GM18867 (cell line): ENCODE results near the gene ZP1.

Experiments
- ATAC-seq: cut with Tn5 transposase; IDR thresholded peaks from one replicate; pipeline ENCODE4 v1.9.1; 2021; ENCODE audit warnings: mild to moderate bottlenecking, moderate library complexity; ENCODE audit not compliant: unreplicated experiment

The ZP1 gene

DNA sequence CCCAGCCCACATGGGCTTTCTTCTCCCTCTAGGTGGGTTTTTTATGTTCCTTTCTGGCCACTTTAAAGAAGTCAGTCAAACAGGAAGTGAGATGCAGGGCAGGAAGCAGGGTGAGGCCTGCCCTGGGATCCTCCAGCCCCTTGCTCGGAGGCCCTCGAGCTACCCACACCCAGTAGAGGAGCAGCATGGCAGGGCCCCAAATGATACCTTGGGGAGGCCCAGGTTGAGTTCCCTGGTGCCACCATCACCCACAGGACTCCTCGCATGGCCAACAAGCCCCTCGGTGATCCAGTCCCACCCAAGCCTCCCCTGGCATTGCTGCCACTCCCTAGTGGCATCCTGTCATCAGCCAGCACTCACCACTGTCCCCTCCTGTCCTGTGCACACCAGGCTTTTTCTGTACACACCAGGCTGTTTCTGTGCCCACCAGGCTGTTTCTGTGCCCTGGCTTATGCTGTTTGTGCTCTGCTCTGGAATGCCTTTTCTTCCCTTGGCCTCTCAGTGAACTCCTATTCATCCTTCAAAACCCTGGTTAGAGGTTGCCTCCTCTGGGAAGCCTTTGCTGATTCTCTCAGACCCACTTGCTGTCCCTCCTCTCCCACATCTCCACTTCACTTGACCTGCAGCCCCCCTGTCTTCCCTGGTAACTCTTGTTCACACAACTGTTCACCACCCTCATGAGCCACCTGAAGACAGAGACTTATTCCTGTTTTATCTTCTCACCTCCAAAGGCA, 8.4 kb upstream of the ZP1 start:
- no peak for ATAC-seq

DNA sequence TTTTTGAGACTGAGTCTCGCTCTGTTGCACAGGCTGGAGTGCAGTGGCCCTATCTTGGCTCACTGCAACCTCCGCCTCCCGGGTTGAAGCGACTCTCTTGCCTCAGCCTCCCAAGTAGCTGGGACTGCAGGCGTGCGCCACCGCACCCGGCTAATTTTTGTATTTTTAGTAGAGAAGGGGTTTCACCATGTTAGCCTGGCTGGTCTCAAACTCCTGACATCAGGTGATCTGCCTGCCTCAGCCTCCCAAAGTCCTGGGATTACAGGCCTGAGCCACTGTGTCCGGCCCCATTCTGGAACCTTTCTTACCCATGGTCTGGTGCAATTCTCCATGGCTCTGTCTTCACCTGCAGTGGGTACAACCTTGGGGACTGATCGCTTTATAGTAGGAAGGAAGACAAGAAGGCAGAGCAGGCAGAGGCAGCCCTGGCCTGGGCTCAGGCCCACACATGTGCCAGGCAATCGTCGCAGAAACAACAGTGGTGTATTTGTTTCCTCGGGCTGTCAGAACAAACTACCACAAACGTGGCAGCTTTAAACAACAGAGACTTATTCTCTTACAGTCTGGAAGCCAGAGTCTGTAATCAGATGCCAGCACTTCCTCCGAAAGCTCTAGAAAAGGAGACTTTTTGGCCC, 7.6 kb upstream of the ZP1 start:
- ATAC-seq = no peak

DNA sequence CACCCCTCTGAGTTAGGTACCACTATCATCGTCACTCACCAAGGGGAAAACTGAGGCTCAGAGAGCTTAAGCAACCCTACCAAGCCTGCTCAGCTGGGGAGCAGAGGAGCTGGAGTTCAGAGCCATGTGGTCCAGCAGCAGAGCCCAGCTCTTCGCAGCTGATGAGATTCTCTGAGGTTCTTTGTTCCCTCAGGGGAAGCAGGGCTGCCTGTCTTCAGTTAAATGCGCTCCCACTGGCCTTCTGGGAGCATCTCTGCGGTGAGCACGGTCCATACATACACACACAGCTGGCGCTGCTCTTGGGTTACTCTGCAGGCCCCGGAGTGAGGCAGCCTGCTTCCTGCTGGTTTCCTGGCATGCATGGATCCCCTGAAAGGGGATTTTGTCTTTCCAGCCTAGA, 6.4 kb upstream of the ZP1 start:
- ATAC-seq = no peak

DNA sequence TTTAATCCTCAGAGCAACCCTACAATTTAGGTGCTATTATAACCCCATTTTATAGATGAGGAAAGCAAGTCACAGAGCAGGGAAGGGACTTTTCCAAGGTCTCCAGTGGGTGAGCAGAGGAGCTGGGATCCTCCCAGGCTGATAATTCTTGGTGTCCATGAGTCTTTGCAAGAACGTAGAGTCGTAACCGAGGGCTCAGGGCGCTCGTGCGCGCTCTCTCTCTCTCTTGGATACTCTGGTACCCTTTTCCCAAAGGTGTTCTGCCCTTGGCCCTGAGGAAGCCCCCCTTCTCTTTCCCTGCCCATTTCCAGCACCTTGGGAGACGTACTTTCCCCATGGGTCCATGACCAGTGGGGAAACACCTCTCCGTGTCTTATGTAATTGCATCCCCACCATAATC, 5.2 kb upstream of the ZP1 start:
- no peak for ATAC-seq

DNA sequence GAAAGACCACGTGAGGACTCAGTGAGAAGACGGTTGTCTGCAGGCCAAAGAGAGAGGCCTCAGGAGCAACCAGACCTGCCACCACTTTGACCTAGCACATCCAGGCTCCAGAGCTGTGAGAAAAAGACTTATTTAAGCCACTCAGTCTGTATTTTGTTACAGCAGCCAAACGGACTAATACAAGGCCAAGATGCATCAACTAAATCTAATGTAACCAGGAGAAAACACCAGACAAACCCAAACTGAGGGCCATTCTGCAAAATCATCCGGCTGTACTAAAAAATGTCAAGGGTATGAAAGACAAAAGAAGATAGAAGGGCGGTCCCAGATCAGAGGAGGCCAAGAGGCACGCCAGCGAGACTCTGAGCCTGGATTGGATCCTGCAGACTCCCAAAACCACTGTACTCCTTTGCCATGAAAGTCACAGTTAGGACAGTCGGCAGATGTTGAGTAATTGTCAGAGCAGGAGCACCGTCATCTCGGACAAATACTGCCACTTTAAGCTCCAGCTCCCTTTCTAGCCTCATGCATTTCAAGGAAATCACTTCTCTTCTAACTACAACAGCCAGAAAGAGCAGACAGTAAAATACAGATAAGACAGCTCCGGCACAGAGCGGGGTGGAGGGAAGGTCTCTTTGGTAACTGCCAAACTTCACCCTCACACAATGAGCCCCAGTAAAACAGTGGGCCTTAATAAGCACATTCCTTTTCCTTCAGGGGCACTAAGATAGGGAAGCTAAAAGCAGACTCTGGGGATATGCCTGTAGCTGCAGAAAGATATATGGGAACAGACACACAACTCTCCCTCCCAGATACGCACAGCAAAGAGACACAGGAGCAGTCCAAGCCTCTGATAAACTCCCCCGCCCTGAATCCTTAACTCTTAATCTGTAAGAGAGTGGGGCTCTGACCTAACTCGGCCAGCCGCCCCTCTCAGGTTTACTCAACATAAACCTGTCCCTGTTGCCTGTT, 3.5 kb upstream of the ZP1 start:
- ATAC-seq = no peak

DNA sequence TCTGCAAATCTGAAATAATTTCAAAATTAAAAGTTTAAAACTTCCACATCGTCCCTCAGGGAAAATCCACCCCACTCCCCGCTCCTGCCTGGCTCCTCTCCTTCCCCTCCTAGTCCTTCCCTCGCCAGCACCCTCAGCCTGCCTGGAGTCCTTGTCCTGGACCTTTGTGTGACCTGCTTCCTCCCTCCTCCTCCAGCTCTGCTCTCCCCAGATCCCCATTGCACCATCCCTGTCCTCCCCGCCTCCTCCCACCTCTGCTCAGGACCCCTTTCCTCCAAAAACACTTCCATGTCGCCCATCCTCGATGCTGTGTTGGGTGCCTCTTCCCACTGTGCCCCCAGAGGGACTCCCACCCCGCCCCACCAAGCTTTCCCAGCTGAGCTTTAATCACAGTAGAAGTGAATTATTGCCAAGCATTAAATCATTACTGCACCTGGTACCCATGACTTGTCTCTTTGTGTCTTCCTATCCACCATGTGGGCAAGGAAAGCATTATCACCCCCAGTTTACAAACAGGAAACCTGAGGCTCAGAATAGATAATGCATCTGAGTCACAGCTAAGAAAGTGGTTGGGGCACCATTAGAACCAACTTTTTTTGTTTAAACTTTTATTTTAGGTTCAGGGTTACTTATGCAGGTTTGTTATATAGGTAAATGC, 2.4 kb upstream of the ZP1 start:
- ATAC-seq = no peak

DNA sequence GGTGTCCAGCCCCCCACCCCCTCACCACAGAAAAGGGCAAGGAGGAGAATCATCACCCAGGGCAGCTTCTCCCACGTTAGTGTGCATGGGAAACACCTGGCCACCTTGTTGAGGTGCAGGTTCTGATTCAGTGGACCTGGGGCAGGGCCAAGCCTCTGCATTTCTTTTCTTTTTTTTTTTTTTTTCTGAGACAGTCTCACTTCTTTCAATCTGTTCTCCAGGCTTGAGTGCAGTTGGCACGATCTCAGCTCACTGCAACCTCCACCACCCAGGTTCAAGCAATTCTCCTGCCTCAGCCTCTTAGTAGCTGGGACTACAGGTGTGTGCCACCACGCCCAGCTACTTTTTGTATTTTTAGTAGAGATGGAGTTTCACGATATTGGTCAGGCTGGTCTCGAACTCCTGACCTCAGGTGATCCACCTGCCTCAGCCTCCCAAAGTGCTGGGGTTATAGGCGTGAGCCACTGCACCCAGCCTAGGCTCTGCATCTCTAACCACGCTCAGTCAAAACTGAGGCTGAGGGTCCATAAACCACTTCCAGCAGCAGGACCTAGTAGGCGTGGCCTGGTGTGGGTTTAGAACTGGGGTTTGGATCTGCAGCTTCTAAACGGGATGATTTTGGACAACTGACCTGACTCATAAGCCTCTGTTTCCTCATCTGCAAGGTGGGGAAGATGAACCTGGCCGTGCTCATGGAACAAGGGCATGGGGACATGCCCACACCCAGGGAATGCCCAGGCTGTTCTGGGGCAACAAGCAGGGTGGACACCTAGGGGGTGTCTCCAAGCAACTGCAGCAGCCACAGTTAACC, 734 bp downstream of the ZP1 start:
- no peak for ATAC-seq

DNA sequence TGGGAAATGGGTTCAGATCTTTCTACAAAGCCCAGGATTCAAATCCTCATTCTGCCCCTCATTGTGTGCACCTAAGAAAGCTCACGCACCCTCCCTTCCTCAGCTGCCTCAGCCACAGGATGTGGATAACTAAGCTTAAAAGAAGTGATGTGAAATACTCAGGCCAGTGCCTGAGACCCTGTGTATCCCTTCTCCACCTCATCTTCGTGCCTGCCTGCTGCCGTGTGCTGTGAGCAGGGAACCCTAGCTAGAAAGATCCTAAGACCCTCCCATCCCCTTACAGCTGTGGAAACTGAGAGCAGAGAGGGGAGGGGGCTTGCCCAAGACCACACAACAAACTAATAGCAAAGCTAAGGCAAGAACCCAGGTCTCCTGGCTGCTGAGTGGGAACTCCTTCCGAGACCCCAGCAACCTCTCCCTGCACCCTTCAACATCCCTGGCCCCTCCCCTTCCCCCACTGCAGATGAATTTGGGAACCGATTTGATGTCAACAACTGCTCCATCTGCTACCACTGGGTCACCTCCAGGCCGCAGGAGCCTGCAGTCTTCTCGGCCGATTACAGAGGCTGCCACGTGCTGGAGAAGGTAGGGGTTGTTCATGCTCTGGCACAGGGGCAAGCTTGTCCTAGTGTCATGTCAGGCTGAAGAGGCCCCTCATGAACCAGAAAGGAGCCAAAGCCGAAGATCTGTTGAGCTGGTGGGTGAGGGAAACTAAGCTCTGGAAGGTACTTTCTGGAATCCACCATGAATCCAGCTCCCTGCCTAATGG, 1.5 kb downstream of the ZP1 start:
- ATAC-seq = no peak

DNA sequence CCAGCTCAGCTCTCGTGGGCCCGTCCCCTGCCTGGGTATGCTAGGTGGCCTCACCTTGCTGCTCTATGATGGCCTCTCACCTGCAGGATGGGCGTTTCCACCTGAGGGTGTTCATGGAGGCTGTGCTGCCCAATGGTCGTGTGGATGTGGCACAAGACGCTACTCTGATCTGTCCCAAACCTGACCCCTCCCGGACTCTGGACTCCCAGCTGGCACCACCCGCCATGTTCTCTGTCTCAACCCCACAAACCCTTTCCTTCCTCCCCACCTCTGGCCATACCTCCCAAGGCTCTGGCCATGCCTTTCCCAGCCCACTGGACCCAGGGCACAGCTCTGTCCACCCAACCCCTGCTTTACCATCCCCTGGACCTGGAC, 2.1 kb downstream of the ZP1 start:
- ATAC-seq = no peak

DNA sequence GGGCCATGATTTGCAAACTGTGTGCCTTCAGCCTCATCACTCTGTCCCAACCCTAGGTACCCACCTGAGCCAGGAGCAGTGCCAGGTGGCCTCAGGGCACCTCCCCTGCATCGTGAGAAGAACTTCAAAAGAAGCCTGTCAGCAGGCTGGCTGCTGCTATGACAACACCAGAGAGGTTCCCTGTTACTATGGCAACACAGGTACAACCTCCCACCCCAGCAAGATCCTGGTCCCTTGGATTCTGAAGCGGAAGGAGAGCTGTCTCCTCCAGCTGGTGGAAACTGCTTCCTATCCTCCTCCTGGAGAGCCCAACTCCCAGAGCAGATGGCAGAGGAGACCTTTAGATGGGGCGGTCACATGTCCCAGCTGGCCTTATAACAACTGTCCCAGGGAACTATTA, 2.9 kb downstream of the ZP1 start:
- ATAC-seq = no peak

DNA sequence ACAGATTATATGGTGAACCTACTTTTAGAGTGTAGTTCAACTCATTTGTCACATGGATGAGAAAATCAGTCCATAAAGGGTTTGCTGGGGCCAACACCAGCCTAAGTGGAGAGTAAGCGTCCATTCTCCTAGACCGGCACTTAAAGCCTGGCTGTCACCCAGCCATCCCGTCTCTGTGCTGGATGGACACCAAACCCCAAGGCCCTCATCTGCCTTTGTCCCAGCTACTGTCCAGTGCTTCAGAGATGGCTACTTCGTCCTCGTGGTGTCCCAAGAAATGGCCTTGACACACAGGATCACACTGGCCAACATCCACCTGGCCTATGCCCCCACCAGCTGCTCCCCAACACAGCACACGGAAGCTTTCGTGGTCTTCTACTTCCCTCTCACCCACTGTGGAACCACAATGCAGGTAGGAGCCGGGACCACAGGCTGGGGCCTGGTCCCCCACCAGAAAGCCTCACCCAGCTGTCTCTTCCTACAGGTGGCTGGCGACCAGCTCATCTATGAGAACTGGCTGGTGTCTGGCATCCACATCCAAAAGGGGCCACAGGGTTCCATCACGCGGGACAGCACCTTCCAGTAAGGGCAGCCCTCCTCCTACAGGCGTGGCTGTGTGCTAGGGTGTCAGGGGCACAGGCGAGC, 3.5 kb downstream of the ZP1 start:
- no peak for ATAC-seq

DNA sequence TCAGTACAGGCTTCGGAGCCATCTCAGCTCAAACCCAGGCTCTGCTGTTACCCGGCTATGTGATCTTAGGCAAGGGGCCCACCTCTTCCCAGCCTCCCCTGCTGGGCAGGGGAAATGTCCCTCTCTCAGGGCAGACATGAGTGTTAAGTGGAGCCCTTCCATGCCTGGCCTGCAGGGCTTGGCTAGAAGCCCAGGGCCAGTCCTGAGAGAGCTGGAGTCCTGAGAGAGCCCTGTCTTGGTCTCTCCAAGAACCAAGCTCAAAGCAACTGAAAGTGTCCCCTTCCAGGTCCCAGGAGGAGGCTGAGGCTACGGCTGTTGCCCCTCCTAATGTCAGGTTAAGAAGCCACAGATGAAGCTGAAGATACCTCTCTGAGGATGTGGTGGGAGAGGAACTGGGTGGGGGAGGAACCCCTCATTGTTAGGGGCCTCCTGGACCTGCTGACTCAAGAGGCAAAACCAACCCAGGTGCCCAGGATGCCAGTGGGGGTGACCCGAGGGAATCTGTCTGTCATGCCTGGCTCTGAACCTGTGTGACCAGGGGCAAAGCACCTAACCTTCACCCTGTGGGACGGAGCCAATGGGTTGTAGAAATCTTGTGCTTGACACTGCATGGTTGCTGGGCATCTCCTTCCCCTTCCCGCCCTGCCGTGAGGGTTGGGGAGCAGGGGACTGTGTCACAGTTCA, 4.2 kb downstream of the ZP1 start:
- ATAC-seq = no peak

DNA sequence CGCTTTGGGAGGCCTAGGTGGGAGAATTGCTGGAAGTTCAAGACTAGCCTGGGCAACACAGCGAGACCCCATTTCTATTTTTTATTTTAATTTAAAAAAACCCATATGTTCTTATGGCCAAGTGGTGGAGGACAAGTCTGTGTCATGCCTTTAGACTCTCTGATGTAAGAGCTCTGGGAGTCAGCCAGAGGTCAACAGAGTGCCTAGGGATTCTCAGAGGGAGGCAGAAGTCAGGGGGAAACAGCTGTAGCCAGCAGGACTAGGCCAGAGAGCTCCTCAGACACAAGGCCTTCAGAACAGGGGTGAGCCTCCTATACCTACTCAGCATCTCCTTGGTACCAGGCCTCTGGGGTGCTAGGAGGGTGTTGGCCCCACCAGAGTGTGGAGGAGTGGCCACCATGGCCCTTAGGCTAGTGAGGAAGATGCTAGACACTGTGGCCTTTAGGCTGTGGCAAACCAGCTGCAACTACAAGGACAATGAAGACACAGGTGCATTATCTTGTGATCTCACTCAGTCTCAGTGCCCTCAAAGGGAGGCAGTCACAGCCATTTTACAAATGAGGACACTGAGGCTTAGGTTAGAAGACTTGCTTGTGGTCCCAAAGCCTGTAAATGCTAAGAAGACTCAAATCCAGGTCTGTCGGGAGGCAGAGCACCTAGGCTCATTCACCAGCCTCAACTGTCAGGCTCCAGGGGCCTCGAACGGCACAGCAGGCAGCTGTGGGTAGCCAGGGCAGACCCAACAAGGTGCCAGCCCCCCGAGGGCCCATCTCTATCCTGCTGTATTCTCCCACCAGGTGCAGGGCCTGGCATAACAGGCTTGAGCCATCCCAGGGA, 5.0 kb downstream of the ZP1 start:
- no peak for ATAC-seq

DNA sequence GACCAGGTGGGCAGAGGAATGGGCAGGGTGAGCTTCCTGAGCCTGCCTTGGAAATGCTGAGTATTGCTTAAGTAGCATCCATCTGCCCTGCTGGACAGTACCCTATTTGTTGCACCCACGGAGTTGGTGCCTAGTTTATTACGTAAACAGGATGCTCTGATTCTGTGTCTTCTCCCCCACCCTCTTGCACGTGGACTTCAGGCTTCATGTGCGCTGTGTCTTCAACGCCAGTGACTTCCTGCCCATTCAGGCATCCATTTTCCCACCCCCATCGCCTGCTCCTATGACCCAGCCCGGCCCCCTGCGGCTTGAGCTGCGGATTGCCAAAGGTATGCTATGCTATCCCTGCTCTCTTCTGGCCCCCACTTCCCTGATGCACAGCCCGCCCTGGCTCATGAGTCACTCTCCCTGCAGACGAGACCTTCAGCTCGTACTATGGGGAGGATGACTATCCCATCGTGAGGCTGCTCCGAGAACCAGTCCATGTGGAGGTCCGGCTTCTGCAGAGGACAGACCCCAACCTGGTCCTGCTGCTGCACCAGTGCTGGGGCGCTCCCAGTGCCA, 5.7 kb downstream of the ZP1 start:
- no peak for ATAC-seq

DNA sequence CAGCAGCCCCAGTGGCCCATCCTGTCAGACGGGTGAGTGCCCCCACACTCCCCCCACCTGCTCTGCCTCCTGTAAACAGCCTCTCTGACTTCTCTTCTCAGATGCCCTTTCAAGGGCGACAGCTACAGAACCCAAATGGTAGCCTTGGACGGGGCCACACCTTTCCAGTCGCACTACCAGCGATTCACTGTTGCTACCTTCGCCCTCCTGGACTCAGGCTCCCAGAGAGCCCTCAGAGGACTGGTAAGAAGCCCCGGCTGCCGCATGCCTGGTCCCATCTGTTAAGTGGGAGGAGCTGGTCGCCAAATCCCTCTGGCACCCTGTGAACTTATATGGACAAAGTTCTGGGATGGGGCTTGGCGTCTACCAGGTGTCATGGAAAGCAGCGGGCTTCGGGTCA, 6.2 kb downstream of the ZP1 start:
- no peak for ATAC-seq

DNA sequence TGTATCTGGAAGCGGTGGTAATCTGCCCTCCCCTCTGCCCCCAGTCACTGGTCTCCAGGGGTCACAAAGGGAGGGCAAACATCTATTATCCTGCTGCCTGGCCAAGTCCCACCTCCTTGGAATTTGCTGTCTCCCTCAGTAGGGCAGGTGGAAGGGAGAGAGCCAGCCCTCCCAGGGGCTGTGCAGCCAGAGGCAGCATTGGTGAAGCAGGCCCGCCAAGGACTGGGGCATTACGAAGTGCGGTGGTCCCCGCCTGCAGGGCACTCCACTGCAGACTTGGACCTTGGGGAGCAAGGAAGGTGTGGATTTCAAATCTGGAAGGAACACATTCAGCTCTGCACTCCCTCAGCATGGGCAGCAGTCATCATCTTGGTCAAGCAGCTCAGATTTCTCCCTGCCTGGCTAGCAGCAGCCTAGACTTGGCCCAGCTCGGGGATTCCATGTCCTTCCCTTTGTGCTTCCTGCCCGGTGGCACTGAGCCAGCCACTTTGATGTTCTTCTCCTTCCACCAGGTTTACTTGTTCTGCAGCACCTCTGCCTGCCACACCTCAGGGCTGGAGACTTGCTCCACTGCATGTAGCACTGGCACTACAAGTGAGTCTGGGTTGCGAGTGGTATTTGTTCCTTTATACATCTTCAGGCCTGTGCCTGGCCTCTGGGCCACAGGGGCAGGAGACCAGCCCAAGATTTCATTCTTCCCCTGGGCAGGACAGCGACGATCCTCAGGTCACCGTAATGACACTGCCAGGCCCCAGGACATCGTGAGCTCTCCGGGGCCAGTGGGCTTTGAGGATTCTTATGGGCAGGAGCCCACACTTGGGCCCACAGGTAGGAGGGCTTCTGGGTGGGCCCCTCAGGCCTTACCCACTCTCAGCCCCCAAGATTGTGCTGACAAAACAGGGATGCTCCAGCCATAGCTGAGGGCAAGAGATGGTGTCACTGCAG, 7.4 kb downstream of the ZP1 start:
- ATAC-seq = no peak
